Stimulated activated CD4-positive, alpha-beta T cell treated with anti-CD3 and anti-CD28 coated beads, Interleukin-12 subunit alpha, Interleukin-12 subunit beta, amount 100 ng/mL, for 4 hours (primary cell): Measurements from ENCODE around the gene SNRPF.

Experiments used
- DNase-seq: peaks from one replicate; pipeline ENCODE4 v3.0.0-alpha.2; 2020

The SNRPF gene

GRCh38 chr12:95859947-95860850, 1.4 kb downstream of the SNRPF start:
- DNase-seq: no peak

DNA sequence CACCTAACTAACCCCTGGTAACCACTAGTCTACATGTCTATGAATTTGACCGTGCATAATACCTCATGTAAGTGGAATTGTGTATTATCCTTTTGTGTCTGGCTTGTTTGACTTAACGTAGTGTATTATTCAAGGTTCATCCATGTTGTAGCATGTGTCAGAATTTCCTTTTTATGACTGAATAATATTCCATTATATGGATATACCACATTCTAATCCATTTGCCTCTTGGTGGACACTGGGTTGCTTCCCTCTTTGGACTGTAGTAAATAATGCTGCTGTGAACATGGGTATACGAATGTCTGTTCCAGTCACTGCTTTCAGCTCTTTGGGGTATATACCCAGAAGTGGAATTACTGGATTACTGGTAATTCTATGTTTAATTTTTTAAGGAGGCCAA, 3.3 kb downstream of the SNRPF start:
- DNase-seq: no peak

DNA sequence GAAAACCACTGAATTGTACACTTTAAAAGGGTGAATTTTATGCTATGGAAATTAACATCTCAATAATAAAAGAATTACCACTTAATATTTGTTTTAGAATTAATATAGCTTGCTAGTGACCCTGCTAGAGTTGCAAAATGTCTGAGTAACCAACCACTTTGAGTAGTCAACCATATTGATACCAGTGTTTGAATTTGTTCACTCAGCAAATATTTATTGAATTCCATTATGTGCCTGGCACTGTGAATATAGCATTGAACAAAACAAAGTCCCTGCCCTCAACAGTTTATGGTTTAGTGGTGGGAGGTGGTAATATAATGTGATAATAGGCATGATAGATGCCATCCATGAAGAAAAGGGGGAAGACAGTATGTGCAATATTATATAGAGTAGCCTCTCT, 4.6 kb downstream of the SNRPF start:
- no peak for DNase-seq

GRCh38 chr12:95870897-95871296, 12.1 kb downstream of the SNRPF start:
- DNase-seq: no peak

DNA sequence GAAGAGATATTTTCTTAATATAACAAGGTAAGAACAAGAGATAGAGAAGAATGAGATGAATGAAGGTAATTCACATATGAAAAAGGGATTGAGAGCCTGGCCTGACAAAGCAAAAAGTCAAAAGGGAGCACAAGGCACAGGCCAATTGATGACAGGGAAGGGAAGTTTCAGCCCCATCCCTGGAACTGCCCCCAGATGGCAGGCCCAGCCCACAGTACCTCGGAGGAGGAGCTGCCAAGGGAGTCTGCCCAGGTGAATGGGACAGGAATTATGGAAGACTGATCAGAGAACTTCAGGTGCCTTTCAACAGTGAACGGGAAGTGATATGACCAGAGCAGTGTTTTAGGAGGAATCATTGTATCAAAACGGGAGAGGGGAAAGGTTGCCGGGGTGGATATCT, 15.7 kb downstream of the SNRPF start:
- no peak for DNase-seq

GRCh38 chr12:95877622-95878021, 18.9 kb downstream of the SNRPF start:
- no peak for DNase-seq

- no peak for DNase-seq
Observed at GRCh38 chr12:95880895-95881294, 22.1 kb downstream of the SNRPF start.

DNA sequence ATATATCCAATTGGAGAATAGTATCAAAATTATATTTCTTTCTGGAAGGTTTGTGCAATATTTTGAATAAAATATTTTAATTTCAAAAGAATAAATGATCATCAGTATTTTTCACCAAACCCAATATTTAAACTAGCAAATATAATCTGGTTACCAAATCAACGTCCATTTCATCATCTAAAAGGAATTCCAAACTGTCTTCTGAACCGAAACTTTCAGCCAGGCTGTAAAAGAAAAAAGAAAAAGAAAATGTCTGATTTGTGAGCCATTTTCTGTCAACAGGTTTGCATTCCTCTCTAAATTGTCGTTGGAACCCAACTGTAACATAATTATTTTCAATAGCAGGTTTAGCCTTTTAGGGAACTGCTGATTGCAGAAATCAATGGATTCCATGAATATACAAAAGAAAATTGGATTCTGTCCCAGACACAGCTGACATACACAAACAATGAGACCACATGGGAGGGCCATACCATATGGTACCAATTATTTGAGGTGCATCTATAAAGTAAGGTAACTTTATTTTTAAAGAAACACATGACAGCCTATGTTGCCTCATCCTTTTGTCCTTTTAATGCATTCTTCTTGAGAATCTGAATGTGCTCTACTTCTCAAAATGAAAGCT, 22.7 kb downstream of the SNRPF start:
- no peak for DNase-seq

DNA sequence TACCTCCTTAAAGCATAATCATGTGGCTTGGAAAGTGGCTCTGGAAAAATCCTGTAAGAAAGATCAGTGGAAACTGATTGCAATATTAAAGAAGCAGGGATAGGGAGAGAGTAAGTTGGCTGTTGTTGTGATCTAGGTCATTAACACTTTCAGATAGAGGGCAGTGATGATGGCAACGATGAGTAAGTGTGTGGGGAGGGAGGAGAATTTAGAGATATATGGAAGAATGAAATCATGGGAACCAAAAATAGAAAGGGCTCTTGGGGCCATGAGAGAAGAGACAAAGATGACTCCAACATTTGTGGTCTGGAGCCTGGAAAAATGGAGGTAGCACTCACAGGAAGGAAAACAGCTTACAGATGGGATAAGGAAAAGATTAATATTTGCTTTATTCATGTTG, 23.3 kb downstream of the SNRPF start:
- no peak for DNase-seq

DNA sequence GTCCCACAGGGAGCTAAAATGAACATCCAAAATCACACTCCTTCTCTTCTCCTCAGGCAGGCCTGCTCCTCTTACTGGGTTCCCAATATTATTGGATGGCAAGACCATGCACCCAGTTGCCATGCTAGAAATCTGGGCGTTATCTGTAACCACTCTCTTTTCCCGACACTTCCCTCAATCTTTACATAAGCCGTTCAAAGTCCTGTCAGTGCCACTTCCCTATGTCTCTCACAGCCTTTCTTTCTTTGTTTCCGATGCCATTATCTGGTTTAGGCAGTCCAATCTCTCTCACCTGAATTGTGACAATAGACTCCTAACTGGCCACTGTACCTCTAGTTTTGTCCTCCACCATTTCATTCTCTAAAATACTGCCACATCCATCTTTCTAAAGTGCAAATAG, 24.1 kb downstream of the SNRPF start:
- no peak for DNase-seq

GRCh38 chr12:95884998-95885397, 26.2 kb downstream of the SNRPF start:
- DNase-seq: no peak

- no peak for DNase-seq
Observed at GRCh38 chr12:95887311-95887710, 28.6 kb downstream of the SNRPF start.

DNA sequence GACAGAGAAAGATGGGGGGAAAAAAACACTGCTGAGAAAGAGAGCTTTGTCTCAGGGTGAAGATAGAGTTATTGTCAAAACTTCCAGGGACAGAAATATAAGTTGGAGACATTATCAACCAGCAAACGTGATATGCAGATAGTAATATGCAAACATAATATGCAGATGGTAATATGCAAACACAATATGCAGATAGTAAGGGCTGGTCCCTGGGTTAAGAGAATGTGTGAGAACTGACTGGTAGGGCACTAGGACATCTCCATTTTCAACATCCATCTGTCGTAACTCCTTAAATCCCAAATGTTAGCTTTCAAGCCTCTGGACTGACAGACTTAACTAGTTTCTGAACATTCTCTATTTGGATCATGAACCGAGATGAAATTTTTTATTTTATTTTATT, 32.2 kb downstream of the SNRPF start:
- no peak for DNase-seq

DNA sequence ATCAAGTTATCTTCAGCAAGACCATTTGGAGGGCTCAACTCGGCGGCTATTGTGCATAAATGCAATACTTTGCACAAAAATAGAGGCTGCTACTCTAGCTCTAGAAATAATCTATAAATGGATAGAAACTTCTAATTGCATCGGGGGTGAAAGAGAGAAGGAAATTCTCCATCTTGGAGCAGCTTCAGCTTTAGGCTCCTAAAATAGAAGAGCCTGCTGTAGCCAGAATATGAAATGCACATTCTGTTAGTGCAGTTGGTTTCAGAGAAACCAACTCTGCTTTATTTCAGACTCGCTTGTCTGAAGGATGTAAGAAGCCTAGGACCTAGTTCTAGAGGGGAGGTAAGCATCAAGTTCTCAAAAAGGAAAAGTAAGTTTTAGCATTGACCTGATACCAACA, 38.1 kb downstream of the SNRPF start:
- no peak for DNase-seq

DNA sequence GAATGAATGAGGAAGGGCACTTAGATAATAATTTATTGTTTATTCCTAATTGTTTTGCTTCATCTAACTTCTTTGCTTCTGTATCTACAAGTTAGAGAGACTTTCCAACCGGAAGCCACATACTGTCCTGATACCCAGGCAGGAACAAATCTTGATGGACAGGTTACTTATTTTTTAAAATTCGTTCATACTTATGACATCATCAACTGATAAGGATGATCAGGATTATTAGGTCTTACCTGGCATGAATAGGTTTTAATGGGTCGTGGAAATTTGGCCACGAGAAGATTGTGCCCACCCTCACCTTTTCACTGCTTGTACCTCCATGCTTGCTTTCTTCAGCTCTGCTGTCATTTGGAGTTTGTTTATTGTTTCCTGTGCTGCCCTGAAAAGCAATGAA, 39.3 kb downstream of the SNRPF start:
- no peak for DNase-seq

- no peak for DNase-seq
Observed at GRCh38 chr12:95908573-95908972, 49.8 kb downstream of the SNRPF start.

DNA sequence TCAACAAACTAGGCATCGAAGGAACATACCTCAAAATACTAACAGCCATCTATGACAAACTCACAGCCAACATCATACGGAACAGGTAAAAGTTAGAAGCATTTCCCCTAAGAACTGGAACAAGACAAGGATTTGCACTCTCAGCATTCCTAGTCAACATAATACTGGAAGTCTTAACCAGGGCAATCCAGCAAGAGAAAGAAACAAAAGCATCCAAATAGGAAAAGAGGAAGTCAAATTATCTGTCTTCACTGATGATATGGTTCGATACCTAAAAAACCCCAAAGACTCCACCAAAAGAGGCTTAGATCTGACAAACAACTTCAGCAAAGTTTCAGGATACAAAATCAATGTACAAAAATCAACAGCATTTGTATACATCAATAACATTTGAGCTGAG, 51.1 kb downstream of the SNRPF start:
- DNase-seq: no peak
